Neuronal stem cell (in vitro differentiated cells): ENCODE results near the gene CRK.
"Not testable (repeated sequence)": the region's sequence is repeated elsewhere in the genome, so short reads cannot be mapped to it uniquely, and the experiment has no call there.

Experiments used
- DNase-seq: peaks from one replicate; pipeline ENCODE4 v3.0.0-alpha.2; 2013; ENCODE audit warnings: low spot score
- H2AFZ ChIP-seq: one replicate; pipeline ENCODE4 v1.6.1; 2013; ENCODE audit warnings: mild to moderate bottlenecking, low read length, inconsistent platforms
- H2AK5ac ChIP-seq: 2 replicates; pipeline ENCODE4 v1.6.1; 2013; ENCODE audit warnings: low read depth, mild to moderate bottlenecking, inconsistent platforms, low read length, moderate library complexity, mixed read lengths
- H2BK120ac ChIP-seq: 2 replicates; pipeline ENCODE4 v1.6.1; 2013; ENCODE audit warnings: low read depth, mild to moderate bottlenecking, inconsistent platforms, low read length, moderate library complexity, mixed read lengths
- H2BK12ac ChIP-seq: one replicate; pipeline ENCODE4 v1.6.1; 2013; ENCODE audit warnings: low read length, inconsistent platforms
- H2BK15ac ChIP-seq: 2 replicates; pipeline ENCODE4 v1.6.1; 2013; ENCODE audit warnings: mild to moderate bottlenecking, low read length, inconsistent platforms, mixed read lengths
- H2BK5ac ChIP-seq: one replicate; pipeline ENCODE4 v1.6.1; 2013; ENCODE audit warnings: inconsistent platforms, mild to moderate bottlenecking, low read length, moderate library complexity
- H3K14ac ChIP-seq: one replicate; pipeline ENCODE4 v1.6.1; 2013; ENCODE audit warnings: low read length, inconsistent platforms
- H3K18ac ChIP-seq: 2 replicates; pipeline ENCODE4 v1.6.1; 2013; ENCODE audit warnings: low read length, inconsistent platforms
- H3K23ac ChIP-seq: 2 replicates; pipeline ENCODE4 v1.6.1; 2013; ENCODE audit warnings: low read depth, mild to moderate bottlenecking, mixed read lengths, low read length, inconsistent platforms; ENCODE audit not compliant: poor library complexity
- H3K27ac ChIP-seq: replicated peaks from 3 replicates; pipeline ENCODE4 v1.5.1; 2013; ENCODE audit warnings: low read length, inconsistent platforms
- H3K27me3 ChIP-seq, 3 experiments: 2 replicates each; pipeline ENCODE4 v1.6.1; 2013; ENCODE audit warnings: low read length in 3 of 3, mild to moderate bottlenecking in 2 of 3, inconsistent platforms in 1 of 3, low read depth in 1 of 3, mixed read lengths in 1 of 3, moderate library complexity in 1 of 3; ENCODE audit not compliant: control insufficient read depth in 3 of 3, insufficient read depth in 3 of 3
- H3K36me3 ChIP-seq, 2 donors: replicated peaks in 1 of 2; 2 replicates each; pipeline ENCODE4 v1.6.1; 2013; ENCODE audit warnings: low read length in 2 of 2; ENCODE audit not compliant: control insufficient read depth in 2 of 2, insufficient read depth in 2 of 2
- H3K4ac ChIP-seq: 2 replicates; pipeline ENCODE4 v1.6.1; 2013; ENCODE audit warnings: inconsistent platforms, mild to moderate bottlenecking, low read length, moderate library complexity
- H3K4me1 ChIP-seq, 2 donors: 1 replicate in 1 of 2; 2 replicates in 1 of 2; pipeline ENCODE4 v1.6.1; 2013; ENCODE audit warnings: low read length in 2 of 2, low read depth in 1 of 2; ENCODE audit not compliant: control insufficient read depth in 2 of 2, insufficient read depth in 1 of 2
- H3K4me2 ChIP-seq: one replicate; pipeline ENCODE4 v1.6.1; 2013; ENCODE audit warnings: mild to moderate bottlenecking, low read length, inconsistent platforms; ENCODE audit not compliant: insufficient read depth, poor library complexity, severe bottlenecking
- H3K4me3 ChIP-seq, 2 donors: 2 replicates each; pipeline ENCODE4 v1.5.1; 2013; ENCODE audit warnings: low read length in 2 of 2, mild to moderate bottlenecking in 2 of 2, inconsistent platforms in 1 of 2, moderate library complexity in 1 of 2
- H3K79me1 ChIP-seq: one replicate; pipeline ENCODE4 v1.6.1; 2013; ENCODE audit warnings: low read depth, mild to moderate bottlenecking, inconsistent platforms, low read length, moderate library complexity
- H3K9ac ChIP-seq: one replicate; pipeline ENCODE4 v1.6.1; 2013; ENCODE audit warnings: mild to moderate bottlenecking, low read depth, low read length, inconsistent platforms; ENCODE audit not compliant: poor library complexity
- H3K9me3 ChIP-seq, 2 donors: replicated peaks in 1 of 2; 2 replicates each; pipeline versions ENCODE3 to v1.6.1; 2013; ENCODE audit warnings: low read length in 2 of 2, mild to moderate bottlenecking in 2 of 2, inconsistent platforms in 1 of 2, low read depth in 1 of 2, mixed read lengths in 1 of 2, moderate library complexity in 1 of 2; ENCODE audit not compliant: control insufficient read depth in 2 of 2, insufficient read depth in 1 of 2
- H4K8ac ChIP-seq: one replicate; pipeline ENCODE4 v1.6.1; 2013; ENCODE audit warnings: low read depth, mild to moderate bottlenecking, inconsistent platforms, low read length, moderate library complexity
- H4K91ac ChIP-seq: one replicate; pipeline ENCODE4 v1.6.1; 2013; ENCODE audit warnings: low read length, low read depth, mild to moderate bottlenecking, inconsistent platforms; ENCODE audit not compliant: poor library complexity
- WGBS, 2 donors: extraction: QIAGEN DNeasy Blood & Tissue Kit; methylation state at CpG; one replicate each; pipeline ENCODE4 v1.1.7; 2013; ENCODE audit warnings: missing lambda C conversion rate in 2 of 2, mixed read lengths in 1 of 2; ENCODE audit not compliant: insufficient read length in 2 of 2, insufficient replicate concordance in 1 of 2; ENCODE audit errors: extremely low coverage in 2 of 2; 5-methylcytosine and 5-hydroxymethylcytosine counted together

The CRK gene

DNA sequence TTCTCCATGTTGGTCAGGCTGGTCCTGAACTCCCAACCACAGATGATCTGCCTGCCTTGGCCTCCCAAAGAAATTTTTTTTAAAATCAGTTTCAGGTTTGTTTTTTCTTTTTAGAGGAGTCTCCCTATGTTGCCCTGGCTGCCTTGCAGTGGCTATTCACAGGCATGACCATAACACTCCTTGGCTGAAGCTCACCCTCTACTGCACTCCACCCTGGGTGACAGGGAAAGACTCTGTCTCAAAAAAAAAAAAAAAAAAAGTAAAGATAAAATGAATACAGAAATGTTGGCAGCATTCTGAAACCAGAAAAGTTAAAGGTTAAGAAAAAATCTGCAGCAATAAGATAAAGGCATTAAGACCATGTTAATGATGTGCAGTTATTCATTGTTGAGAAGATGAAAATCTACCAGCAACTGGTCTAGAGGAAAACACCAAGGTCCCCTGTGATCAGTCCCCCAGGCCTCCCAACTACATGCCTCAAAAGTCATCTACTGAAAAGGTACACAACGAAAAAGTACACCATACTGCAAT is 71.1 kb downstream of the CRK start:
- H2BK120ac ChIP-seq: no peak overlapping the region
- no CpG with 5 or more reads among the region's 1 CpG for WGBS, 2 donors
- no peak overlapping the region for H3K18ac ChIP-seq
- H3K14ac ChIP-seq: no peak overlapping the region
- no peak overlapping the region for H2BK15ac ChIP-seq
- H2AK5ac ChIP-seq: no peak overlapping the region
- H2BK12ac ChIP-seq: no peak overlapping the region
- H3K4me1 ChIP-seq: peaks cover 0 to 4% of the 10 kb centered on the region in 2 donors
- peaks cover 4 to 85% of the 10 kb centered on the region in 2 donors for H3K36me3 ChIP-seq
- no peak overlapping the region for H4K8ac ChIP-seq
- no peak overlapping the region for H3K9ac ChIP-seq
- no peaks in the 10 kb centered on the region for H3K27me3 ChIP-seq
- H2AFZ ChIP-seq: no peak overlapping the region
- no peak overlapping the region for H3K4ac ChIP-seq
- H3K27ac ChIP-seq: no peak overlapping the region
- no peak overlapping the region for H3K23ac ChIP-seq
- H3K4me3 ChIP-seq: no peak overlapping the region
- H3K79me1 ChIP-seq: no peaks in the 10 kb centered on the region
- no peak overlapping the region for H3K4me2 ChIP-seq
- H2BK5ac ChIP-seq: no peak overlapping the region
- H4K91ac ChIP-seq: no peak overlapping the region
- H3K9me3 ChIP-seq: no peaks in the 10 kb centered on the region
- no peak for DNase-seq

DNA sequence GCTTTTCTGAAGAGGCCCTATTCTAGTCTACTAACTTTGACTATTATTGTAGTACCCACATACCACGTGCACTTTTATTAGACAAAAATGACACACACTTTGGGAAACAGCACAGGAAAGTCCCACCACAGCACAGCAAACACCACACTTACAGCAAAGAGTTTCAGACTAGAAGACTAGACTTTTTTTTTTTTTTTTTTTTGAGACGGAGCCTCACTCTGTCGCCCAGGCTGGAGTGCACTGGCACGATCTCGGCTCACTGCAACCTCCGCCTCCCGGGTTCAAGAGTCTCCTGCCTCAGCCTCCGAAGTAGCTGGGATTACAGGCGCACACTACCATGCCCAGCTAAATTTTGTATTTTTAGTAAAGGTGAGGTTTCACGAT is 76.1 kb downstream of the CRK start:
- peaks cover 5 to 94% of the 10 kb centered on the region in 2 donors for H3K36me3 ChIP-seq

DNA sequence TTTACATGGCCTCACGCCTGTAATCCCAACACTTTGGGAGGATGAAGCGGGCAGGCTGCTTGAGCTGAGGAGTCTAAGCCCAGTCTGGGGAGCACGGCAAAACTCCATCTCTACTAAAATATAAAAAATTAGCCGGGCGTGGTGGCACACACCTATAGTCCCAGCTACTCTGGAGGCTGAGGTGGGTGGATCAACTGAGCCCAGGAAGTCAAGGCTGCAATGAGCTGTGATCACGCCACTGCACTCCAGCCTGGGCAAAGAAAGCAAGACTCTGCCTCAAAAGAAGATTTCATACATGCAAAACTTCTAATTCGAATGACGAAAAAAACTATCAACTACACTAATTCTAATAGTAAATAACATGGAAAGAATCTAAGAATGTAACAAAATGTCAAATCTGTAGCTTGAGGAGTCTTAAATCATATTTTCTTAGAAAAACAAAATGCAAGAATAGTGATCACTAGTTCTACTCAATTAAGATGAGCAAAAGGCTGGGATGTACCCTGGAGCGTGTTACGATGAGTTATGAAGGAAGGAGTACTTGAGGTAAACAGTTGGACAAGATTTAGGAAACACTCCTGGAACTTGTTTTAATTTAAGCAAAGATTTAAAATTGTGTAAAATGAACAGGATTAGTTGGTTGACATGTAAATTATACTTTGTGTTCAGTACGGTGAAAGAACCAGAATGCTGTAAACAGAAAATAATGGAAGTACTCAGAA is 76.7 kb downstream of the CRK start:
- Histone ChIP-seq H3K27ac (no peak overlapping the region), H3K9me3 (no peaks in the 10 kb centered on the region), H3K27me3 (no peaks in the 10 kb centered on the region), H2BK5ac (no peak overlapping the region), H3K4me2 (no peak overlapping the region), H3K14ac (no peak overlapping the region), H2BK12ac (no peak overlapping the region), H2AK5ac (no peak overlapping the region), H2AFZ (no peak overlapping the region), H3K4ac (no peak overlapping the region), H4K91ac (no peak overlapping the region), H3K4me1 (peaks cover 0 to 4% of the 10 kb centered on the region in 2 donors), H2BK15ac (no peak overlapping the region), H4K8ac (no peak overlapping the region), H3K79me1 (no peaks in the 10 kb centered on the region), H3K23ac (no peak overlapping the region), H3K4me3 (no peak overlapping the region), H3K18ac (no peak overlapping the region), H3K36me3 (peaks cover 7 to 94% of the 10 kb centered on the region in 2 donors), H3K9ac (no peak overlapping the region), H2BK120ac (no peak overlapping the region)
- no peak for DNase-seq
- WGBS, 2 donors: no CpG with 5 or more reads among the region's 11 CpGs

More for the DNA sequence above, 76.1 kb downstream of the CRK start:
- no peak overlapping the region for H4K91ac ChIP-seq
- H3K18ac ChIP-seq: no peak overlapping the region
- peaks cover 0 to 4% of the 10 kb centered on the region in 2 donors for H3K4me1 ChIP-seq
- H3K23ac ChIP-seq: no peak overlapping the region
- no peak overlapping the region for H2BK120ac ChIP-seq
- H2AFZ ChIP-seq: no peak overlapping the region
- H2BK12ac ChIP-seq: no peak overlapping the region
- H3K4me3 ChIP-seq: no peak overlapping the region
- no peak overlapping the region for H3K14ac ChIP-seq
- H3K27me3 ChIP-seq: no peaks in the 10 kb centered on the region
- no peak overlapping the region for H3K4me2 ChIP-seq
- DNase-seq: no peak
- H2BK15ac ChIP-seq: no peak overlapping the region
- no peak overlapping the region for H2AK5ac ChIP-seq
- no peak overlapping the region for H3K4ac ChIP-seq
- no peak overlapping the region for H2BK5ac ChIP-seq
- no CpG with 5 or more reads among the region's 10 CpGs for WGBS, 2 donors
- no peaks in the 10 kb centered on the region for H3K79me1 ChIP-seq
- no peak overlapping the region for H4K8ac ChIP-seq
- no peaks in the 10 kb centered on the region for H3K9me3 ChIP-seq
- H3K9ac ChIP-seq: no peak overlapping the region
- H3K27ac ChIP-seq: no peak overlapping the region

DNA sequence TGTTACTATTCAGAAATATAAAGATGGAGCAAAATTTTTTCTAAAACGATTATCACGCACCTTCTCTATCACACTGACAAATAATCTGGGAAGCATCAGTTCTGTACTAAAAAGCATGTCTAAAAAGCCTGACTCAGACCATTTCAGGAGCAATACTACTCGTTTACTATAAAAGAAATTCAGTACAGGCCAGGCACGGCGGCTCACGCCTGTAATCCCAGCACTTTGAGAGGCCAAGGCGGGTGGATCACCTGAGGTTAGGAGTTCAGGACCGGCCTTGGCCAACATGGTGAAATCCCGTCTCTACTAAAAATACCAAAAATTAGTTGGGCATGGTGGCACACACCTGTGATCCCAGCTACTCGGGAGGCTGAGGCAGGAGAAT is 77.6 kb downstream of the CRK start:
- not testable (repeated sequence) for H2BK12ac ChIP-seq, H2AK5ac ChIP-seq, DNase-seq, H4K8ac ChIP-seq, H2AFZ ChIP-seq, H3K9me3 ChIP-seq, H3K4me2 ChIP-seq, H4K91ac ChIP-seq, H3K18ac ChIP-seq, H3K14ac ChIP-seq, H3K4me3 ChIP-seq, H3K27ac ChIP-seq, H2BK15ac ChIP-seq, H3K79me1 ChIP-seq, H3K4ac ChIP-seq, H3K27me3 ChIP-seq, H2BK120ac ChIP-seq, H3K9ac ChIP-seq, H2BK5ac ChIP-seq, H3K23ac ChIP-seq, H3K4me1 ChIP-seq
- WGBS, 2 donors: no CpG with 5 or more reads among the region's 10 CpGs
- peaks cover 9 to 94% of the 10 kb centered on the region in 2 donors for H3K36me3 ChIP-seq
